ENCODE results near the gene PRELID3B. TPM values are rescaled to one million over a fixed set of nuclear protein-coding genes. Genes with fewer than 3 reads are reported as not detected.

Gene PRELID3B
- total and polyA plus RNA-seq, 2 of the 13 experiments (the other 11 are each of a cell fraction or from before 2014, with no cell fraction given) = 23.3 to 42.6 TPM

DNA sequence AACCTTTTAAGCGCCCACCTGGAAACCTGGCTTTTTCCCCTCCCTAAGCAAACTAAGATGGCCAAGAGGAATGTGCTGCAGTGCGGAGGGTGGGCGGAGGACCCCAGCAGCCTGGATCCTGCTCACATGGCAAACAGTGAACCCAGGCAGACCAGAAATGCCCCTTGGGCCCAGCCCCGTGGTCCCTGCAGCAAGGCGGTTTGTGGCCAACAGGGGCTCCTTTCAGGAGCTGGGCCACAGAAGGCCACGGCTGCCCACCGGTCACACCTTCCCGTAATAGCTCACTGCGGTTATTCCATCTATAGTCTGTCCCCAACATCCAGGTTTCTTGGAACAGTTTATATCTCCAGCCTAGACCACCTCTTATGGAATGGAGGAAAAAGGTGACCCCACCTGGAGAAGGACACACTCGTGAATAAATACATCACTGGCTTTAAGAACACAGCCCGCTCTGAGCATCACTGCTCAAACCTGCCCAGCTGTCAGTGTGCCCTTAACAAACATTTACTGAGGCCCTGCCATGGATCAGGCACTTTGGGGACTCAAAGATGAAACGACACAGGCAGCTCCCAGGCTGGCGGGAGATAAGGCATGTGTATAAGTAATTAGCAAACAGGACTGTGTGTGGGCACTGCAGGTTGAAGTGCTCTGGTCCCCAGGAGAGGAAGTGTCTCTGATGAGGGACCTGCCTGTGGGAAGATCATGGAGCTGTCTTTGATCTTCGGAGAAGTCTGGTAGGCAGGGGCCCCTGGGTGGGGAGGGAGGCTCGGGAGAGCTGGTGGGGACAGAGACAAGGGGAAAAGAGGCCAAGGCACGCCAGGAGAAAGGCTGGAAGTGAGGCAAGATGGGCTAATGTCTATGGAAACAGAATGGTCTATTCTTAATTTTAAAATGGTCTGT, 26.5 kb downstream of the PRELID3B start (continued):
- TF ChIP-seq, protein P1, sequence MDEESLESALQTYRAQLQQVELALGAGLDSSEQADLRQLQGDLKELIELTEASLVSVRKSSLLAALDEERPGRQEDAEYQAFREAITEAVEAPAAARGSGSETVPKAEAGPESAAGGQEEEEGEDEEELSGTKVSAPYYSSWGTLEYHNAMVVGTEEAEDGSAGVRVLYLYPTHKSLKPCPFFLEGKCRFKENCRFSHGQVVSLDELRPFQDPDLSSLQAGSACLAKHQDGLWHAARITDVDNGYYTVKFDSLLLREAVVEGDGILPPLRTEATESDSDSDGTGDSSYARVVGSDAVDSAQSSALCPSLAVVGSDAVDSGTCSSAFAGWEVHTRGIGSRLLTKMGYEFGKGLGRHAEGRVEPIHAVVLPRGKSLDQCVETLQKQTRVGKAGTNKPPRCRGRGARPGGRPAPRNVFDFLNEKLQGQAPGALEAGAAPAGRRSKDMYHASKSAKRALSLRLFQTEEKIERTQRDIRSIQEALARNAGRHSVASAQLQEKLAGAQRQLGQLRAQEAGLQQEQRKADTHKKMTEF (CRISPR knock-in tag; IDR thresholded peaks at IDR 0.05) = peak; percentile 58; the same call in 1 of the 2 replicates
- TF ChIP-seq DR1 (CRISPR knock-in tag; IDR thresholded peaks at IDR 0.05) (no peak), ZIK1 (CRISPR knock-in tag; IDR thresholded peaks at IDR 0.05; ENCODE audit: borderline replicate concordance, low read depth) (no peak; the same call in 1 of the 2 replicates), GTF2F1 (IDR thresholded peaks at IDR 0.05; ENCODE audit: low read length) (no peak), ZC3H13 (CRISPR knock-in tag; IDR thresholded peaks at IDR 0.05) (peak; percentile 85; the same call in 1 of the 2 replicates), ZNF816 (CRISPR knock-in tag; IDR thresholded peaks at IDR 0.05; ENCODE audit: borderline replicate concordance) (no peak), ZNF326 (CRISPR knock-in tag; IDR thresholded peaks at IDR 0.05; ENCODE audit: borderline replicate concordance) (no peak), SKI (IDR thresholded peaks at IDR 0.05; ENCODE audit: partially characterized antibody) (peak; percentile 30), ZBTB40 (IDR thresholded peaks at IDR 0.05) (no peak), ZBTB40 (CRISPR knock-in tag; IDR thresholded peaks at IDR 0.05) (peak; percentile 80; the same call in 1 of the 2 replicates), ZNF160 (CRISPR knock-in tag; IDR thresholded peaks at IDR 0.05) (0 out of 2 replicates have a peak, but pooled peaks have one; percentile 55), SOX5 (CRISPR knock-in tag; IDR thresholded peaks at IDR 0.05; ENCODE audit: borderline replicate concordance) (peak; percentile 85), KLF16 (CRISPR knock-in tag; IDR thresholded peaks at IDR 0.05) (no peak)
- TF ChIP-seq, protein P2, sequence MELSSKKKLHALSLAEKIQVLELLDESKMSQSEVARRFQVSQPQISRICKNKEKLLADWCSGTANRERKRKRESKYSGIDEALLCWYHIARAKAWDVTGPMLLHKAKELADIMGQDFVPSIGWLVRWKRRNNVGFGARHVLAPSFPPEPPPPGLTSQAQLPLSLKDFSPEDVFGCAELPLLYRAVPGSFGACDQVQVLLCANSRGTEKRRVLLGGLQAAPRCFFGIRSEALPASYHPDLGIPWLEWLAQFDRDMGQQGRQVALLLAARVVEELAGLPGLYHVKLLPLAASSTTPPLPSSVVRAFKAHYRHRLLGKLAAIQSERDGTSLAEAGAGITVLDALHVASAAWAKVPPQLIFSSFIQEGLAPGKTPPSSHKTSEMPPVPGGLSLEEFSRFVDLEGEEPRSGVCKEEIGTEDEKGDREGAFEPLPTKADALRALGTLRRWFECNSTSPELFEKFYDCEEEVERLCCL (CRISPR knock-in tag; IDR thresholded peaks at IDR 0.05; ENCODE audit: borderline replicate concordance) = no peak
- TF ChIP-seq, protein P3, sequence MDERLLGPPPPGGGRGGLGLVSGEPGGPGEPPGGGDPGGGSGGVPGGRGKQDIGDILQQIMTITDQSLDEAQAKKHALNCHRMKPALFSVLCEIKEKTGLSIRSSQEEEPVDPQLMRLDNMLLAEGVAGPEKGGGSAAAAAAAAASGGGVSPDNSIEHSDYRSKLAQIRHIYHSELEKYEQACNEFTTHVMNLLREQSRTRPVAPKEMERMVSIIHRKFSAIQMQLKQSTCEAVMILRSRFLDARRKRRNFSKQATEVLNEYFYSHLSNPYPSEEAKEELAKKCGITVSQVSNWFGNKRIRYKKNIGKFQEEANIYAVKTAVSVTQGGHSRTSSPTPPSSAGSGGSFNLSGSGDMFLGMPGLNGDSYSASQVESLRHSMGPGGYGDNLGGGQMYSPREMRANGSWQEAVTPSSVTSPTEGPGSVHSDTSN (CRISPR knock-in tag; IDR thresholded peaks at IDR 0.05) = 0 out of 2 replicates have a peak, but pooled peaks have one; percentile 48

Measured in HepG2 (cell line).